GM23338 (cell line): ENCODE measurements around the gene MERTK. TPM values are rescaled to one million over a fixed set of nuclear protein-coding genes. Genes with fewer than 3 reads are reported as not detected.
A peak's percentile ranks its signal among the peaks of the same experiment; 100 is the strongest.

Experiments used
- ATAC-seq: fragments of 200-7000 bp; cut with Tn5 transposase; 3 replicates; pipeline ENCODE4 v1.9.1; 2020
- DNase-seq: peaks from one replicate; pipeline ENCODE4 v3.0.0-alpha.2; 2015; ENCODE audit warnings: low spot score
- H2AFZ ChIP-seq: fragments of 200-600 bp; sonication (generic); 2 replicates; pipeline ENCODE4 v1.8.0; 2016; ENCODE audit warnings: antibody characterized with exemption, mild to moderate bottlenecking, moderate library complexity
- H3F3A ChIP-seq: fragments of 200-600 bp; sonication (generic); replicated peaks from 2 replicates; pipeline ENCODE4 v1.8.0; 2017; ENCODE audit warnings: antibody characterized with exemption, mixed run types, low read depth
- H3K27ac ChIP-seq: fragments of 200-600 bp; sonication (generic); 2 replicates; pipeline ENCODE4 v1.6.1; 2016; ENCODE audit warnings: low read depth
- H3K27me3 ChIP-seq: fragments of 200-600 bp; sonication (generic); 2 replicates; pipeline ENCODE4 v1.8.0; 2016; ENCODE audit warnings: mild to moderate bottlenecking, mixed run types, moderate library complexity; ENCODE audit not compliant: insufficient read depth
- H3K36me3 ChIP-seq: fragments of 200-600 bp; sonication (generic); 2 replicates; pipeline ENCODE4 v1.8.0; 2016; ENCODE audit warnings: mild to moderate bottlenecking; ENCODE audit not compliant: insufficient read depth
- H3K4me1 ChIP-seq: fragments of 200-600 bp; sonication (generic); 2 replicates; pipeline ENCODE4 v1.8.0; 2016; ENCODE audit warnings: mild to moderate bottlenecking, moderate library complexity; ENCODE audit not compliant: insufficient read depth
- H3K4me2 ChIP-seq: fragments of 200-600 bp; sonication (generic); 2 replicates; pipeline ENCODE4 v1.7.1; 2017; ENCODE audit warnings: mixed run types
- H3K4me3 ChIP-seq: fragments of 200-600 bp; sonication (generic); 2 replicates; pipeline ENCODE4 v1.6.1; 2016; ENCODE audit warnings: mixed run types
- H3K79me2 ChIP-seq: fragments of 200-600 bp; sonication (generic); replicated peaks from 2 replicates; pipeline ENCODE4 v1.8.0; 2017; ENCODE audit warnings: mild to moderate bottlenecking; ENCODE audit not compliant: insufficient read depth
- H3K9me2 ChIP-seq: fragments of 200-600 bp; sonication (generic); 2 replicates; pipeline ENCODE4 v1.8.0; 2017; ENCODE audit not compliant: insufficient read depth
- H4K20me1 ChIP-seq: fragments of 200-600 bp; sonication (generic); replicated peaks from 2 replicates; pipeline ENCODE4 v1.8.0; 2017; ENCODE audit warnings: mild to moderate bottlenecking; ENCODE audit not compliant: insufficient read depth
- H3K27ac Mint-ChIP-seq: 2 replicates; pipeline ENCODE4 v1.8.0; 2020; ENCODE audit warnings: inconsistent platforms, mild to moderate bottlenecking, moderate library complexity, mixed read lengths
- H3K27me3 Mint-ChIP-seq: 3 replicates; pipeline ENCODE4 v1.8.0; 2022; ENCODE audit warnings: low read depth, mild to moderate bottlenecking, moderate library complexity, mixed read lengths, inconsistent platforms; ENCODE audit not compliant: insufficient read depth, poor library complexity
- H3K36me3 Mint-ChIP-seq: 3 replicates; pipeline ENCODE4 v1.8.0; 2021; ENCODE audit warnings: low read depth, mild to moderate bottlenecking, inconsistent platforms, moderate library complexity, mixed read lengths
- H3K4me1 Mint-ChIP-seq: 3 replicates; pipeline ENCODE4 v1.8.0; 2020; ENCODE audit warnings: mild to moderate bottlenecking, inconsistent platforms, mixed read lengths
- H3K4me3 Mint-ChIP-seq: 3 replicates; pipeline ENCODE4 v1.8.0; 2021; ENCODE audit warnings: moderate library complexity, mild to moderate bottlenecking, inconsistent platforms, mixed read lengths
- H3K9me3 Mint-ChIP-seq: 3 replicates; pipeline ENCODE4 v1.8.0; 2020; ENCODE audit warnings: moderate library complexity, mild to moderate bottlenecking, inconsistent platforms, mixed read lengths
- EZH2phosphoT487 ChIP-seq: fragments of 200-600 bp; sonication (generic); IDR thresholded peaks from one replicate; pipeline ENCODE4 v1.8.1; 2018; ENCODE audit warnings: antibody characterized with exemption; ENCODE audit not compliant: unreplicated experiment
- JUNB ChIP-seq: IDR thresholded peaks from one replicate; pipeline ENCODE4 v1.6.1; 2016; ENCODE audit warnings: antibody characterized with exemption; ENCODE audit not compliant: unreplicated experiment
- POLR2AphosphoS5 ChIP-seq: IDR thresholded peaks from 2 replicates; pipeline ENCODE4 v1.6.1; 2016; ENCODE audit warnings: antibody characterized with exemption, low read depth
- STAT1 ChIP-seq: IDR thresholded peaks from one replicate; pipeline ENCODE4 v1.6.1; 2016; ENCODE audit warnings: antibody characterized with exemption; ENCODE audit not compliant: unreplicated experiment
- ZNF114 ChIP-seq: fragments of 250-450 bp; sonication (Bioruptor Pico); IDR thresholded peaks from 2 replicates; pipeline ENCODE4 v1.5.0; 2020; ENCODE audit warnings: mild to moderate bottlenecking, moderate library complexity
- ZNF462 ChIP-seq: fragments of 250-450 bp; sonication (Bioruptor Pico); IDR thresholded peaks from 2 replicates; pipeline ENCODE4 v1.5.0; 2020; ENCODE audit warnings: mild to moderate bottlenecking, moderate library complexity
- polyA plus RNA-seq: library from polyadenylated mRNA; unstranded; fragments of >200 nt; fragmentation: Nextera tagmentation; extraction: Ambion mirVana; gene quantifications from 2 replicates; pipeline ENCODE4 v1.2.1, GENCODE V29; 2016
- total RNA-seq: library from RNA; depleted of rRNA; stranded (reverse); fragments of >200 nt; shearing (Covaris generic); gene quantifications from 2 replicates; pipeline ENCODE4 v1.2.3, GENCODE V29; 2014

The MERTK gene
- total and polyA plus RNA-seq, 2 experiments from 2014 or later: 3.0 to 9.0 TPM

- no peak overlapping the region for H3K4me3 ChIP-seq
- H3K27me3 ChIP-seq: no peaks in the 10 kb centered on the region
- Mint-ChIP-seq H3K4me3 (no peak overlapping the region), H3K36me3 (peaks cover 31% of the 10 kb centered on the region), H3K9me3 (no peaks in the 10 kb centered on the region), H3K4me1 (peaks cover 21% of the 10 kb centered on the region; the same call in 2 of the 3 replicates), H3K27ac (no peak overlapping the region), H3K27me3 (peaks cover 3% of the 10 kb centered on the region)
- H4K20me1 ChIP-seq: no peaks in the 10 kb centered on the region; the same call in 1 of the 2 replicates
- no peaks in the 10 kb centered on the region for H3K79me2 ChIP-seq
- H3K27ac ChIP-seq: no peak overlapping the region
- H3F3A ChIP-seq: no peaks in the 10 kb centered on the region
- no peak overlapping the region for H2AFZ ChIP-seq
- DNase-seq (no peak), ATAC-seq (peak; percentile 40)
- TF ChIP-seq EZH2phosphoT487 (no peak), ZNF462 (CRISPR knock-in tag) (no peak), ZNF114 (CRISPR knock-in tag) (no peak), STAT1 (no peak), POLR2AphosphoS5 (no peak), JUNB (no peak)
- H3K4me1 ChIP-seq: no peaks in the 10 kb centered on the region
- no peak overlapping the region for H3K4me2 ChIP-seq
- peaks cover 9% of the 10 kb centered on the region; the same call in 1 of the 2 replicates for H3K36me3 ChIP-seq
- H3K9me2 ChIP-seq: no peaks in the 10 kb centered on the region
Observed at GRCh38 chr2:112062894-112063293, 164.5 kb downstream of the MERTK start.

GRCh38 chr2:112065486-112065885 is 167.1 kb downstream of the MERTK start:
- peaks cover 55% of the 10 kb centered on the region for H3K36me3 Mint-ChIP-seq

More at GRCh38 chr2:112065486-112065885, 167.1 kb downstream of the MERTK start:
- H3K27ac Mint-ChIP-seq: no peak overlapping the region
- Histone ChIP-seq H3K36me3 (peaks cover 13% of the 10 kb centered on the region), H3F3A (no peaks in the 10 kb centered on the region), H3K4me3 (no peak overlapping the region), H3K4me1 (no peaks in the 10 kb centered on the region), H3K9me2 (no peaks in the 10 kb centered on the region), H3K27me3 (no peaks in the 10 kb centered on the region), H2AFZ (no peak overlapping the region), H4K20me1 (no peaks in the 10 kb centered on the region; the same call in 1 of the 2 replicates), H3K79me2 (no peaks in the 10 kb centered on the region), H3K4me2 (no peak overlapping the region), H3K27ac (no peak overlapping the region)
- DNase-seq (no peak), ATAC-seq (no peak)
- H3K4me3 Mint-ChIP-seq: no peak overlapping the region
- H3K4me1 Mint-ChIP-seq: peaks cover 12% of the 10 kb centered on the region; the same call in 2 of the 3 replicates
- H3K9me3 Mint-ChIP-seq: peaks cover 3% of the 10 kb centered on the region; the same call in 1 of the 3 replicates
- TF ChIP-seq EZH2phosphoT487: no peak
- peaks cover 5% of the 10 kb centered on the region for H3K27me3 Mint-ChIP-seq
